ENCODE measurements around the gene SAP30BP.

DNA sequence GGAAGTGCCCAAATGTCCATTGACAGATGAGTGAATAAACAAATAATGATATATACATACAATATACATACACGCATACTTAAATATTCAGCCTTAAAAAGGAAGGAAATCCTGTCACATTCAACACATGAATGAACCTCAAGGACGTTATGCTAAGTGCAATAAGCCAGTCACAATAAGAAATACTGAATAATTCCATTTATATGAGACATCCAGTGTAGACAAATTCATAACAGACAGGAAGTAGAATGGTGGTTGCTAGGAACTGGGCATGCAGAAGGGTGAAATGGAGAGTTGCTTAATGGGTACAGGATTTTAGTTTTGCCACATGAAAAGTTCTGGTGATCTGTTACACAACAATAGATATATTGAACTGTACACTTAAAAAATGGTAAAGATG is 45.3 kb downstream of the SAP30BP start:
- TF ChIP-seq EZH2 (IDR thresholded peaks at IDR 0.05; ENCODE audit: low read depth, unreplicated experiment) (no peak), EZH2phosphoT487 (IDR thresholded peaks at IDR 0.05; ENCODE audit: unreplicated experiment) (no peak), POLR2AphosphoS5 (IDR thresholded peaks at IDR 0.05; ENCODE audit: low read depth) (no peak), CTCF (conservative IDR thresholded peaks at IDR 0.05; ENCODE audit: low read depth in 2 of 2) (no peak), JUNB (IDR thresholded peaks at IDR 0.05; ENCODE audit: unreplicated experiment) (no peak), NANOG (IDR thresholded peaks at IDR 0.05; ENCODE audit: borderline replicate concordance) (no peak)
- TF ChIP-seq, protein P1, sequence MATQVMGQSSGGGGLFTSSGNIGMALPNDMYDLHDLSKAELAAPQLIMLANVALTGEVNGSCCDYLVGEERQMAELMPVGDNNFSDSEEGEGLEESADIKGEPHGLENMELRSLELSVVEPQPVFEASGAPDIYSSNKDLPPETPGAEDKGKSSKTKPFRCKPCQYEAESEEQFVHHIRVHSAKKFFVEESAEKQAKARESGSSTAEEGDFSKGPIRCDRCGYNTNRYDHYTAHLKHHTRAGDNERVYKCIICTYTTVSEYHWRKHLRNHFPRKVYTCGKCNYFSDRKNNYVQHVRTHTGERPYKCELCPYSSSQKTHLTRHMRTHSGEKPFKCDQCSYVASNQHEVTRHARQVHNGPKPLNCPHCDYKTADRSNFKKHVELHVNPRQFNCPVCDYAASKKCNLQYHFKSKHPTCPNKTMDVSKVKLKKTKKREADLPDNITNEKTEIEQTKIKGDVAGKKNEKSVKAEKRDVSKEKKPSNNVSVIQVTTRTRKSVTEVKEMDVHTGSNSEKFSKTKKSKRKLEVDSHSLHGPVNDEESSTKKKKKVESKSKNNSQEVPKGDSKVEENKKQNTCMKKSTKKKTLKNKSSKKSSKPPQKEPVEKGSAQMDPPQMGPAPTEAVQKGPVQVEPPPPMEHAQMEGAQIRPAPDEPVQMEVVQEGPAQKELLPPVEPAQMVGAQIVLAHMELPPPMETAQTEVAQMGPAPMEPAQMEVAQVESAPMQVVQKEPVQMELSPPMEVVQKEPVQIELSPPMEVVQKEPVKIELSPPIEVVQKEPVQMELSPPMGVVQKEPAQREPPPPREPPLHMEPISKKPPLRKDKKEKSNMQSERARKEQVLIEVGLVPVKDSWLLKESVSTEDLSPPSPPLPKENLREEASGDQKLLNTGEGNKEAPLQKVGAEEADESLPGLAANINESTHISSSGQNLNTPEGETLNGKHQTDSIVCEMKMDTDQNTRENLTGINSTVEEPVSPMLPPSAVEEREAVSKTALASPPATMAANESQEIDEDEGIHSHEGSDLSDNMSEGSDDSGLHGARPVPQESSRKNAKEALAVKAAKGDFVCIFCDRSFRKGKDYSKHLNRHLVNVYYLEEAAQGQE (IDR thresholded peaks at IDR 0.05; ENCODE audit: unreplicated experiment): no peak

Measured in GM23338 (cell line).